Esophagus muscularis mucosa (tissue), 4 donors: ENCODE data around the gene RPH3AL.

Source experiments
- CTCF ChIP-seq, 3 experiments: fragments of 200-600 bp in 2 of 3; fragments of 450-650 bp in 1 of 3; sonication (generic) in 2 of 3; IDR thresholded peaks; one replicate each; pipeline ENCODE4 v1.5.1; 2017 to 2019; ENCODE audit warnings: antibody characterized with exemption in 3 of 3, mild to moderate bottlenecking in 2 of 3, moderate library complexity in 1 of 3
- EP300 ChIP-seq: sonication (generic); formaldehyde crosslinking; IDR thresholded peaks from one replicate; pipeline ENCODE4 v1.6.1; 2017; ENCODE audit warnings: antibody characterized with exemption
- POLR2A ChIP-seq: fragments of 450-650 bp; IDR thresholded peaks from one replicate; pipeline ENCODE4 v1.6.1; 2017; ENCODE audit warnings: antibody characterized with exemption, moderate library complexity, mild to moderate bottlenecking, low read depth
- POLR2AphosphoS5 ChIP-seq, 2 donors: sonication (generic); formaldehyde crosslinking; IDR thresholded peaks; one replicate each; pipeline ENCODE4 v1.6.1; 2017; ENCODE audit warnings: antibody characterized with exemption in 2 of 2

DNA sequence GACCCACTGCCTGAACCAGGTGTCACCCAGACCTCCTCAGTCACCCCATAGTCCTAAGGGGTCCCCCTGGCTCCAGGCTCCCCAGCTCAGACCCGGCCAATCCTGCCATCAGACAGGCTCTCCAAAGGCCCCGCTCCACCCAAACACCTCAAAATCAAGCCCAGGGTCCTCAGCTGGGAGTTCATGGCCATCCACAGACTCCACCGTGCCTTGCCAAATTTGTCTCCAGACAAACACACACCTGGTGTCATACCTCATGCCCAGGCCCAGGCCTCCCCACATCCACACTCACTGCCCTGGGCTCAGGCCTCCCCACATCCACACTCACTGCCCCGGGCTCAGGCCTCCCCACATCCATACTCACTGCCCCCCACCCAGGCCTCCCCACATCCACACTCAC is 12.5 kb downstream of the RPH3AL start:
- TF ChIP-seq CTCF (IDR thresholded peaks at IDR 0.05) (no peak), POLR2AphosphoS5 (IDR thresholded peaks at IDR 0.05) (no peak), POLR2A (no peak), EP300 (no peak)
